Smooth muscle cell (in vitro differentiated cells): ENCODE measurements around the gene KCND1. TPM values are rescaled to one million over a fixed set of nuclear protein-coding genes. Genes with fewer than 3 reads are reported as not detected.
"Not testable (repeated sequence)": the region's sequence is repeated elsewhere in the genome, so short reads cannot be mapped to it uniquely, and the experiment has no call there.

ENCODE experiments used
- DNase-seq: peaks from one replicate; lab custom pipeline; 2025; ENCODE audit not compliant: unreplicated experiment; lab: John Stamatoyannopoulos, UW
- H2AFZ ChIP-seq: fragments of 200-600 bp; sonication (generic); 2 replicates; pipeline ENCODE4 v1.6.0; 2016; ENCODE audit warnings: antibody characterized with exemption, low read depth, mild to moderate bottlenecking
- H3F3A ChIP-seq: fragments of 200-600 bp; sonication (generic); 2 replicates; pipeline ENCODE4 v1.6.0; 2017; ENCODE audit warnings: antibody characterized with exemption, low read depth
- H3K27ac ChIP-seq: fragments of 200-600 bp; sonication (generic); 2 replicates; pipeline ENCODE4 v1.5.1; 2016; ENCODE audit warnings: low read depth, mild to moderate bottlenecking
- H3K27me3 ChIP-seq: fragments of 200-600 bp; sonication (generic); 2 replicates; pipeline ENCODE4 v1.6.1; 2016; ENCODE audit warnings: low read depth, mild to moderate bottlenecking
- H3K36me3 ChIP-seq: fragments of 200-600 bp; sonication (generic); 2 replicates; pipeline ENCODE4 v1.5.1; 2016; ENCODE audit warnings: low read depth
- H3K4me1 ChIP-seq: fragments of 200-600 bp; sonication (generic); 2 replicates; pipeline ENCODE4 v1.5.1; 2016; ENCODE audit warnings: low read depth
- H3K4me2 ChIP-seq: fragments of 200-600 bp; sonication (generic); 2 replicates; pipeline ENCODE4 v1.6.0; 2016; ENCODE audit warnings: mild to moderate bottlenecking
- H3K4me3 ChIP-seq: fragments of 200-600 bp; sonication (generic); 2 replicates; pipeline ENCODE4 v1.5.1; 2016; ENCODE audit warnings: mild to moderate bottlenecking
- H3K79me2 ChIP-seq: fragments of 200-600 bp; sonication (generic); 2 replicates; pipeline ENCODE4 v1.6.0; 2016; ENCODE audit warnings: low read depth, mild to moderate bottlenecking
- H3K9ac ChIP-seq: fragments of 200-600 bp; sonication (generic); 2 replicates; pipeline ENCODE4 v1.6.0; 2016; ENCODE audit warnings: low read depth
- H3K9me3 ChIP-seq: fragments of 200-600 bp; sonication (generic); replicated peaks from 2 replicates; pipeline ENCODE4 v1.5.1; 2016; ENCODE audit warnings: low read depth
- H4K20me1 ChIP-seq: fragments of 200-600 bp; sonication (generic); 2 replicates; pipeline ENCODE4 v1.6.0; 2016; ENCODE audit warnings: low read depth
- WGBS: methylation state at CpG from one replicate; pipeline ENCODE4 v1.1.7; 2016; ENCODE audit warnings: low lambda C conversion rate; 5-methylcytosine and 5-hydroxymethylcytosine counted together
- polyA plus RNA-seq: library from polyadenylated mRNA; unstranded; fragments of >200 nt; fragmentation: Nextera tagmentation; extraction: Ambion mirVana; gene quantifications from 2 replicates; pipeline ENCODE4 v1.2.1, GENCODE V29; 2016
- total RNA-seq: library from RNA; depleted of rRNA; stranded (reverse); fragments of >200 nt; gene quantifications from 2 replicates; pipeline ENCODE4 v1.2.3, GENCODE V29; 2014
- TF ChIP-seq, protein P1 (sequence below): fragments of 200-600 bp; sonication (generic); IDR thresholded peaks from 2 replicates; pipeline ENCODE4 v1.5.1; 2017; ENCODE audit warnings: borderline replicate concordance, mild to moderate bottlenecking, antibody characterized with exemption; ENCODE audit not compliant: insufficient read depth, poor library complexity, severe bottlenecking

Gene KCND1
- total and polyA plus RNA-seq, 2 experiments from 2014 or later: 0.94 to 3.3 TPM

GRCh38 chrX:48983896-48984295, 12.3 kb upstream of the KCND1 start:
- TF ChIP-seq, protein P1, sequence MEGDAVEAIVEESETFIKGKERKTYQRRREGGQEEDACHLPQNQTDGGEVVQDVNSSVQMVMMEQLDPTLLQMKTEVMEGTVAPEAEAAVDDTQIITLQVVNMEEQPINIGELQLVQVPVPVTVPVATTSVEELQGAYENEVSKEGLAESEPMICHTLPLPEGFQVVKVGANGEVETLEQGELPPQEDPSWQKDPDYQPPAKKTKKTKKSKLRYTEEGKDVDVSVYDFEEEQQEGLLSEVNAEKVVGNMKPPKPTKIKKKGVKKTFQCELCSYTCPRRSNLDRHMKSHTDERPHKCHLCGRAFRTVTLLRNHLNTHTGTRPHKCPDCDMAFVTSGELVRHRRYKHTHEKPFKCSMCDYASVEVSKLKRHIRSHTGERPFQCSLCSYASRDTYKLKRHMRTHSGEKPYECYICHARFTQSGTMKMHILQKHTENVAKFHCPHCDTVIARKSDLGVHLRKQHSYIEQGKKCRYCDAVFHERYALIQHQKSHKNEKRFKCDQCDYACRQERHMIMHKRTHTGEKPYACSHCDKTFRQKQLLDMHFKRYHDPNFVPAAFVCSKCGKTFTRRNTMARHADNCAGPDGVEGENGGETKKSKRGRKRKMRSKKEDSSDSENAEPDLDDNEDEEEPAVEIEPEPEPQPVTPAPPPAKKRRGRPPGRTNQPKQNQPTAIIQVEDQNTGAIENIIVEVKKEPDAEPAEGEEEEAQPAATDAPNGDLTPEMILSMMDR: no peak
- no peak overlapping the region for H3K9ac ChIP-seq
- H3K79me2 ChIP-seq: no peaks in the 10 kb centered on the region
- 94% methylated on average over 3 of the region's 3 CpGs for WGBS
- H3K36me3 ChIP-seq: no peaks in the 10 kb centered on the region
- no peak overlapping the region for H2AFZ ChIP-seq
- no peak overlapping the region for H3K27ac ChIP-seq
- H4K20me1 ChIP-seq: no peaks in the 10 kb centered on the region
- H3F3A ChIP-seq: no peaks in the 10 kb centered on the region
- H3K9me3 ChIP-seq: no peaks in the 10 kb centered on the region
- H3K4me2 ChIP-seq: no peak overlapping the region
- DNase-seq: no peak
- no peak overlapping the region for H3K4me3 ChIP-seq
- H3K4me1 ChIP-seq: no peaks in the 10 kb centered on the region
- H3K27me3 ChIP-seq: no peaks in the 10 kb centered on the region

DNA sequence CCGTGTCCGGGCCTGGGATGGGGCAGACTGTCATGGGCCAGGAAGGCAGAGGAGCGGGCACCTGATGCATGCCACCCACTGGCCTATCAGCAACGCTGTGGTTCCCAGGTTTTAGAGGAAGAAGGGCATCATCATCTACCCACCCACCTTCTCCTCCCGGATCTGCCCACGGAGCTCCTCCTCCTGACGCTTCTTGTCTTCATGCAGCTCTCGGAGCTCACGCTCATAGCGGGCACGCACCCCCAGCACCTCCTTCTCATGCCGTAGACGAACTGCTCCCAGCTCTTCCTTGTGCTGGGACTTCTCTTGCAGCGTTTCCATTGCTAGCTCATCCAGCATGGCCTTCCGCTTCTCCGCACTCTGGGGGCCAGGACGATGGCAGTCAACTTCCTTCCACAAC, 11.4 kb upstream of the KCND1 start:
- no peak for DNase-seq

DNA sequence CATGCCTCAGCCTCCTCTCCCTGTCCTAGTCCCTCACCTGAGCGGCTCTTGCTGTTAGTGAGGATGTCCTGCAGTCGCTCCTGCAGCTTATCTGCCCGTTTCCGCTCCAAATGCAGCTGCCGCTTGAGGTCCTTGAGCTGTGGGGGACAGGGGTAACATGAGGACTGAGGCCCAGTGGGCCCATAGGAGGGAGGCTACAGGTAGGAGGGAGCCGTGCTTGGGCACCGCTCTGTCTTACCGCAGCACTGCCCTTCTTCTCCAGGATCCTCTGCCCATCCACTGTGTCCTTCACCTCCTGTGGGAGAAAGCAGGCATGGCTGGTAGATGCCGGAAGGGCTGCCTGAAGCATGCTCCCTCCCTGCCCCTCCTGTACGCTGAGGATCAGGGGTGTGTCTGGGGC, 9.5 kb upstream of the KCND1 start:
- H3K9ac ChIP-seq: no peak overlapping the region
- H3K9me3 ChIP-seq: no peaks in the 10 kb centered on the region
- 83% methylated on average over 10 of the region's 10 CpGs for WGBS
- no peaks in the 10 kb centered on the region for H3K79me2 ChIP-seq
- H3K27me3 ChIP-seq: no peaks in the 10 kb centered on the region
- no peaks in the 10 kb centered on the region for H4K20me1 ChIP-seq
- no peaks in the 10 kb centered on the region for H3F3A ChIP-seq
- no peak for DNase-seq
- no peak overlapping the region for H2AFZ ChIP-seq
- no peak overlapping the region for H3K4me2 ChIP-seq
- no peaks in the 10 kb centered on the region for H3K36me3 ChIP-seq
- H3K4me1 ChIP-seq: no peaks in the 10 kb centered on the region
- TF ChIP-seq, protein P1: no peak
- no peak overlapping the region for H3K4me3 ChIP-seq
- no peak overlapping the region for H3K27ac ChIP-seq

More for the DNA sequence above, 11.4 kb upstream of the KCND1 start:
- no peaks in the 10 kb centered on the region for H3K36me3 ChIP-seq
- H3K9ac ChIP-seq: no peak overlapping the region
- no peaks in the 10 kb centered on the region for H3K4me1 ChIP-seq
- H3K4me2 ChIP-seq: no peak overlapping the region
- WGBS: 93% methylated on average over 17 of the region's 17 CpGs
- H4K20me1 ChIP-seq: no peaks in the 10 kb centered on the region
- no peak overlapping the region for H3K4me3 ChIP-seq
- H3F3A ChIP-seq: no peaks in the 10 kb centered on the region
- no peaks in the 10 kb centered on the region for H3K79me2 ChIP-seq
- no peaks in the 10 kb centered on the region for H3K9me3 ChIP-seq
- no peak overlapping the region for H2AFZ ChIP-seq
- TF ChIP-seq, protein P1: no peak
- H3K27ac ChIP-seq: no peak overlapping the region
- no peaks in the 10 kb centered on the region for H3K27me3 ChIP-seq

- not testable (repeated sequence) for H3K27ac ChIP-seq, H3K79me2 ChIP-seq
These were observed 8.7 kb upstream of the KCND1 start for GRCh38 chrX:48980341-48980740.

More at GRCh38 chrX:48980341-48980740, 8.7 kb upstream of the KCND1 start:
- H3K36me3 ChIP-seq, H4K20me1 ChIP-seq, DNase-seq, H3K4me3 ChIP-seq, H3K27me3 ChIP-seq, H3K9ac ChIP-seq, H3K4me1 ChIP-seq, H3K9me3 ChIP-seq, H3K4me2 ChIP-seq, H2AFZ ChIP-seq, H3F3A ChIP-seq: not testable (repeated sequence)
- WGBS: 96% methylated on average over 6 of the region's 10 CpGs
